GM21723 (cell line): ENCODE measurements around the gene TP53.

Experiments
- ATAC-seq: cut with Tn5 transposase; IDR thresholded peaks from one replicate; pipeline ENCODE4 v1.9.1; 2021; ENCODE audit warnings: mild to moderate bottlenecking, moderate library complexity; ENCODE audit not compliant: unreplicated experiment

Gene TP53

DNA sequence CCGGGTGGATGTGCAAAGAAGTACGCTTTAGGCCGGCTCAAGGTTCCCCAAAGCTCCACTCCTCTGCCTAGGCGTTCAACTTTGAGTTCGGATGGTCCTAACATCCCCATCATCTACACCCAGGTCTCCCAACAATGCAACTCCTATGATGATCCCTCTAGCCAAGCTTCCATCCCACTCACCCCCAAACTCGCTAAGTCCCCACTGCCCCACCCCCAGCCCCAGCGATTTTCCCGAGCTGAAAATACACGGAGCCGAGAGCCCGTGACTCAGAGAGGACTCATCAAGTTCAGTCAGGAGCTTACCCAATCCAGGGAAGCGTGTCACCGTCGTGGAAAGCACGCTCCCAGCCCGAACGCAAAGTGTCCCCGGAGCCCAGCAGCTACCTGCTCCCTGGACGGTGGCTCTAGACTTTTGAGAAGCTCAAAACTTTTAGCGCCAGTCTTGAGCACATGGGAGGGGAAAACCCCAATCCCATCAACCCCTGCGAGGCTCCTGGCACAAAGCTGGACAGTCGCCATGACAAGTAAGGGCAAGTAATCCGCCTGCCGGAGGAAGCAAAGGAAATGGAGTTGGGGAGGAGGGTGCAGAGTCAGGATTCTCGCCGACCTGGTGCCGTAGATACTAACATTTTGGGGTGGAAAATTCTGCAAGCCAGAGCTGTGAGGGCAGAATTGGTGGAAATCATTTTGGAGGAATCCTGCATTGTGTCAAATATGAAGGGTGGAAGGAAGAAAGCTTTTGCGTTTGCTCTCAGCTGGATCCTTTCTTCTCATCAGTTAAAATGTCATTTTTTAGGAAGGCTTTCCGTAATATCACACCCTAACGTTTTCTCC lies at the start of gene TP53:
TP53 (minus strand) TSS at position 419 of the 836 bp plus-strand sequence. CDS start 10,896 bp downstream, outside the sequence.
- no peak for ATAC-seq

- no peak for ATAC-seq
These were observed 45.8 kb upstream of the TP53 start for GRCh38 chr17:7732981-7733539.

- no peak for ATAC-seq
These were observed 42.5 kb upstream of the TP53 start for GRCh38 chr17:7729816-7730215.

- no peak for ATAC-seq
These were observed 40.6 kb upstream of the TP53 start for GRCh38 chr17:7727886-7728285.

DNA sequence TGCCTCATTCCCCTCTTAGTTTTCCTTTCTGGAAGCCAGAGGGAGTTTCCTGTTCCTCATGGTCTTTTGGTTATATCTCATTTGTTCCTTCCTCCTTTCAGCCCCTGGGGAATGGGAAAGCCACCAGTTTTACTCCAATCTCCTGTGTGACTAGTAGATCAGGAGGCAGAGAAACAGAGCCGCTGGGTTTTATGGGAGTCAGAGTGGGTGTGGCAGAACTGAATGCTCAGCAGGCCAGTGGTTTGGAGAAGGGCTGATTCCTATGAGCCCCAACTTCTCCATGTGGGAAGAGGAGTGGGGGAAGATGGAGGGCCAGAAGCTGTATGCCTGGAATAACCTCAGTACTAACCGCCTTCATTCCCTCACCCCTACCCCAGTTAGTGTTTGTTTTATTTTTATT lies 34.3 kb upstream of the TP53 start:
- no peak for ATAC-seq

DNA sequence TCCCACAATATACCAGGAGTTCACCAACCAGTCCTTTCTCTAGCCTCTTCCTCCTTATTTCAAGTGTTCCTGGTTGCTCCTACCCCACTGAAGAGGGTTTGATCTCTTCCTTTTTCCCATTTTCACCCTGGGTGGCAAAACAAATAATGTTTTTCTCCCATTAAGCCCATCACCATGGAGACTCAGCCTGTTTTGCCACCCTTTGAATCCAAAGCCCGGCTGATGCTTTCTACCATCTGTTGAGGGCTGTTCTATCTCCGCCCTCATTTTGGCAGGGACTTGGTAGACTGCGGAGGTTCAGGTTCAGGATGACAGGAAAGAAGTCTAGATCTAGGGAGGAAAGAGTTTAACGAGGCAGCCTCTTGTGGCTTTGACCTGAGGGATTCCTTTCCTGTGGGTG lies 32.8 kb upstream of the TP53 start:
- ATAC-seq, result no peak

DNA sequence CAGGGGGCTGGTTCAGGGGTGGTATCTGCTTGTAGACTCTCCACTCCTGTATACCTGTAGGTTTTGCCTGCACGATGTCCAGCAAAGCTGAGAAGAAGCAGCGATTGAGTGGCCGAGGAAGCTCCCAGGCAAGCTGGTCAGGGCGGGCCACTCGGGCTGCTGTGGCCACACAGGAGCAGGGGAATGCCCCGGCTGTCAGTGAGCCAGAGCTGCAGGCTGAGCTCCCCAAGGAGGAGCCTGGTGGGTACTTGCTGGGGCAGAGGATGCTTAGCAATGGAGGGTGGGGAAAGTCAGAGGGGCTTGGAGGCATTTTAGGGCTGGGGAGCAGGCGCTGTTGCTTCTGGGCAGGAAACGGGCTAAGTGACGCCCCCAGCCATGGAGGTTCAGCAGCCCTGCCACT lies 32.4 kb upstream of the TP53 start:
- ATAC-seq, result no peak

- ATAC-seq, result no peak
These were observed 30.6 kb upstream of the TP53 start for GRCh38 chr17:7717756-7718350.

GRCh38 chr17:7716901-7717755 lies 29.8 kb upstream of the TP53 start, which contains the start of gene DNAH2:
TSS of gene DNAH2 (plus strand) at chr17:7717744. CDS start at chr17:7719735, 1,991 bp downstream.
- ATAC-seq, result no peak

DNA sequence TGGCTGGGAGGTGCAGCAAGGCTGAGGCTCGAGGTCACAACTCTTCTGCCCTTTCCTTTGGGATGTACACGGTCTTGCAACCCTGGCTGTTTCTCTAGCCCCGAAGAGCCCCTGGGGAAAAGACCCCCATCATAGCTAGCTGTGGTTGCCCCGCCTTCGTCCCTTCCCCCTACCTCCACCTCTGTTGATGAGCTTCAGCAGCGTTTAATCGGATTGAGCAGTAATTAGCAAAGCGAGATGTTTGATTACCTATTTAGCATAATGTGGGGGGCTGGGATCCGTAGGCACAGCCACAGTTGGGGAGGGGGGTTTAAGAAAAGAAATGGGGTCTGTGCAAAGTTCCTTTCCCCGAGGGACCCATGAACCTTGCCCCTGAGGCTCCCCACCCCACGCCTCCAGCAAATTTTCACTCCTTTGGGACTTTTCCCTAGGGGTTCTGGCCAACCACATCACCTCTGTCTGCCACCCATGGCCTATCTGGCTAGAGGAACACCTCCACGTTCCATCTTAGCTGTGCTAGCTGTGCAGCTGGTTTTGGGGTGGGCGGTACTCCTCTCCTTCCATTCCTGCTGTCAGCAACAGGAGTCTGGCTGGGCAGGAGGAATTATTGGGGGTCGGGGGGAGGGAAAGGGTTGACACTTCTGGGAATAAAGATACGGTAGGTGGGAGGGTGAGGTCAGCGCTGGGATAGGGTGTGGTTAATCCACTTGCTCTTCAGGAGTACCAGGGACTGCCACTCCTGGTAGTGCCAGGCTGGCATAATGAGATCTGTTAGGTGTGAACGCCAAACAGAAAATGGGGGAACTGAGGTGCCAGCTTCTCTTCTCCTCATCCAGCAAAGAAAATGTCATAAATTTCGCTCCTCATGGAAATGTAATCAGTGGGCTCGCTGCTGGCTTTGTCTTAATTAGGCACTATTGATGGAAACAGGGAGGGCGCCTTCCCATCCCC lies 28.9 kb upstream of the TP53 start:
- ATAC-seq, result no peak

- no peak for ATAC-seq
These were observed 27.7 kb upstream of the TP53 start for GRCh38 chr17:7714721-7715594.

GRCh38 chr17:7713782-7714181 lies 26.5 kb upstream of the TP53 start:
- no peak for ATAC-seq

DNA sequence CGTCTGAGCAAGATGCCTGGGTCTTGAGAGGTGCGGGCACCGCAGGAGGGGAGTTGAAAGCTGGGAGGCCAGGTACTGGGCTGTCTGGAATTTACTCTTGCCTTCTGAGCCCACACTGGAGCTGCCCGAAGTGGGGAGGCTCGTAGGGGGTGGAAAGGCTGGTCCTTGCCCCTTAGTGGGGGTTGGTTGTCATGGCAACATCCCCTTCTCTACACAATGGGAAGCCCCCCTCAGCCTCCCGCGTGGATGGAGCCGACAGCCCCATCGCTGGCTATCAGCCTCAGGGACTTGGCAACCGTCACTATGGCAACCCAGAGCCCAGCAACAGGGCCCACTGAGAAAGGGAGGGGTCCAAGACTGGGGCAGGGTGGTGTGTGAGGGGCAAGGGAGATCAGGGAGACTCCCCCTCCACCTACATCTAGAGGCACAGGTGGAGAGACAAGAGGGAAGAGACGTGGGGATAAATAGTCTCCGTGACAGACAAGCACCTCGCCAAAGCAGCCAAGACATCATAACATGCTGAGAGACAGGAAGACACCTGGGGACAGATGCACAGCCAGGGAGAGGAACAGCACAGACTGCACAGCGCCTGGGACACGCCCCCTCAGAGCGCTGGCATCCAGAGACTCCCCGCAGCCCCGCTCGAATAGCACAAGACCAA lies 25.0 kb upstream of the TP53 start:
- ATAC-seq, result no peak

DNA sequence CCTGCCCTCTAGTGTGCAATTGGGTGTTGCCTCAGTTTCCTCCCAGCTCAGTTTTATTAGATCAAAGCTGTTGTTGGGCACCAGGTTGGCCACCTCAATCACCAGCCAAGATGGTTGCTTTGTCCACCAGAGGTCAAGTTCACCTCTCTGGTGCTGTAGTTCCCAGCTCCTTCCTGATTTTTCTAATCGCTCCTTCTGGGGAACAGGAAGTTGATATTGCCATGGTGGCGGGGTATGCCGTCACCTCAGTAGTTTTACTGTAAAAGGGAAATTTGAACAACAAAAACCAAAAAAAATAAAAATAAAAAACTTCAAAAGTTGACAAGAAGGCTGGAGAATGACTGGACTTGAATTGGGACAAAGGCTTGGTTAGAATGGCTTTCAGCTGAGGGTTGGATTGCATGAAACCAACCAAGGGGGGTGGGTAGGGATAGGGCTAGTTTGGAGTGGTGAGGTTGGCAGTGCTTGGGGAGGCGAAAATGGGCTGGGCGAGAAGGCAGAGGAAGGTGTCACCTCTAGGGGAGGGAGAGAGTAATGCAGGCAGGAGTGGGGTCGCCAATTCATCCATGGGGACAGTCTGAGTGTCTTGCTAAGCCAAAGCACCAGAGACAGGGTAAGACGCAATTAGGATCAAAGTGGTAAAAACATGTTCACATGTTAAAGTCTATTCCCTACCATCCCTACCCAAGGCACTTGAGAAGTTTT lies 23.9 kb upstream of the TP53 start:
- ATAC-seq, result no peak

DNA sequence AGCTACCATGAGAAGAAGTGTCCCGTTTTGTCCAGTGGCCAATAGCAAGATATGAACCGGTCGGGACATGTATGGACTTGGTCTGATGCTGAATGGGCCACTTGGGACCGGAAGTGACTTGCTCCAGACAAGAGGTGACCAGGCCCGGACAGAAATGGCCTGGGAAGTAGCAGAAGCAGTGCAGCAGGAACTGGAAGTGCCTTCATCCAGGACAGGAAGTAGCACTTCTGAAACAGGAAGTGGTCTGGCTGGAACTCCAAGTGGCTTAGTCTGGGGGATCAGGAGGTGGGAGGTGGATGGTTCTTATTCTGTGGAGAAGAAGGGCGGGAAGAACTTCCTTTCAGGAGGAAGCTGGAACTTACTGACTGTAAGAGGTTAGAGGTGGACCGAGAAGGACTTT lies 23.0 kb upstream of the TP53 start:
- no peak for ATAC-seq

- no peak for ATAC-seq
These were observed 21.7 kb upstream of the TP53 start for GRCh38 chr17:7709031-7709430.

DNA sequence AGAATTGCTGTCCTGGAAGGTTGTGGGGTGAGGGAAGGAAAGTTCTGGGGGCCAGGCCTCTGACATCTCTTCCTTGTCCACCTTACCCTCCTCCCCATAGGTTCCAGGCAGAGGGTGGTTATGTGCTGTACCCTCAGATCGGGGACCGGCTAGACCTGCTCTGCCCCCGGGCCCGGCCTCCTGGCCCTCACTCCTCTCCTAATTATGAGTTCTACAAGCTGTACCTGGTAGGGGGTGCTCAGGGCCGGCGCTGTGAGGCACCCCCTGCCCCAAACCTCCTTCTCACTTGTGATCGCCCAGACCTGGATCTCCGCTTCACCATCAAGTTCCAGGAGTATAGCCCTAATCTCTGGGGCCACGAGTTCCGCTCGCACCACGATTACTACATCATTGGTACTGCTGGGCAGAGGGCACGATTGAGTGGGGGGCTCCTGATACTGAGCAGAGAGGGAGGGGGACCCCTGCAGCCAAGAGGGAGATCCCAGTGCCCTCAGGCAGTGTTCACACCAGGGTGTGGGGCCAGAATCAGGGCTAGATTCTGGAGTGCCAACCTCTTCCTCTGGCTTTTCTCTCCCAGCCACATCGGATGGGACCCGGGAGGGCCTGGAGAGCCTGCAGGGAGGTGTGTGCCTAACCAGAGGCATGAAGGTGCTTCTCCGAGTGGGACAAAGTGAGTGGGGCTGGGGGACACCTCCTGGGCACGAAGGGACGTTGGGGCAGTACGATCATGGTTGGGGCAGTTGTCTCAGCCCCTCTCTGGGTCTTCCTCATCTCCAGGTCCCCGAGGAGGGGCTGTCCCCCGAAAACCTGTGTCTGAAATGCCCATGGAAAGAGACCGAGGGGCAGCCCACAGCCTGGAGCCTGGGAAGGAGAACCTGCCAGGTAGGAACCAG lies 20.8 kb upstream of the TP53 start:
- no peak for ATAC-seq
